GM23248 (cell line): ENCODE measurements around the gene LRMDA.

Source experiments
- EZH2 ChIP-seq: fragments of 200-600 bp; sonication (generic); IDR thresholded peaks from 2 replicates; pipeline ENCODE4 v1.6.1; 2018; ENCODE audit warnings: antibody characterized with exemption, mild to moderate bottlenecking; ENCODE audit not compliant: insufficient read depth, poor library complexity, severe bottlenecking
- EZH2phosphoT487 ChIP-seq: fragments of 200-600 bp; sonication (generic); IDR thresholded peaks from 2 replicates; pipeline ENCODE4 v1.6.1; 2018; ENCODE audit warnings: antibody characterized with exemption, moderate library complexity, mild to moderate bottlenecking, low read depth; ENCODE audit not compliant: insufficient read depth

DNA sequence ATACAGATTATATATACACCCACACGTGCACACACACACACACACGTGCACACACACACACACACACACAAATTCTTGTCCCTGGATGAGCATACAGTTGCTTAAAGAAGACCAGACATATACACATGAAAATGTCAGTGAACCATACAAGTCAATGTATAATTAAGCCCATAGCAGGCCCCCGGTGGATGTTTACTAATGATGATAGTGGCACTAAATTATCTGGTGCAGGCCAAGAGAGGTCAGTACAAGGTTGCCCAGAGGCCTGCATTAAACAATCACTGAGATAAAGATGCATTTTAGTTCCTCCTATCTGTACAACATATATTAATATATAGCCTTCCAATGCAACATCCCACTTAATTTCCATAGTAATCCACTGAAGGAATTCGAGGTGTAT, 860.5 kb downstream of the LRMDA start:
- TF ChIP-seq EZH2 (no peak), EZH2phosphoT487 (no peak)
